IMR-90 (cell line): ENCODE results near the gene CLC. TPM values are rescaled to one million over a fixed set of nuclear protein-coding genes. Genes with fewer than 3 reads are reported as not detected.

ENCODE experiments used
- ATAC-seq: fragments of 200-7000 bp; cut with Tn5 transposase; 2 replicates; pipeline ENCODE4 v1.9.1; 2020; ENCODE audit warnings: low read depth, mild to moderate bottlenecking, moderate library complexity
- BruUV-seq: library from RNA; stranded (reverse); fragments of 400-500 nt; replicated peaks from 2 replicates; lab custom pipeline; 2021; lab: Mats Ljungman, UMichigan
- CTCF ChIA-PET: fragments of 300-600 bp; formaldehyde crosslinking; extraction: SDS; loops from one replicate; lab custom pipeline; 2021; ENCODE audit warnings: antibody characterized with exemption; lab: Yijun Ruan, JAX
- POLR2A ChIA-PET: fragments of 300-600 bp; sonication (Branson Sonifier 250); formaldehyde crosslinking; loops from one replicate; lab custom pipeline; 2022; ENCODE audit warnings: antibody characterized with exemption; ENCODE audit not compliant: unreplicated experiment; lab: Charles Lee
- DNase-seq: peaks from one replicate; pipeline ENCODE4 v3.0.0; 2013
- H2AFZ ChIP-seq: replicated peaks from 2 replicates; pipeline ENCODE3; 2013; ENCODE audit warnings: low read length, mild to moderate bottlenecking; ENCODE audit not compliant: poor library complexity
- H2AK5ac ChIP-seq: 2 replicates; pipeline ENCODE4 v1.6.1; 2013; ENCODE audit warnings: low read depth, low read length, inconsistent platforms
- H2AK9ac ChIP-seq: replicated peaks from 2 replicates; pipeline ENCODE3; 2013; ENCODE audit warnings: mild to moderate bottlenecking, low read depth, low read length, moderate library complexity; ENCODE audit not compliant: poor library complexity
- H2BK120ac ChIP-seq: 2 replicates; pipeline ENCODE4 v1.6.1; 2013; ENCODE audit warnings: low read depth, low read length, inconsistent platforms
- H2BK15ac ChIP-seq: 3 replicates; pipeline ENCODE4 v1.6.1; 2013; ENCODE audit warnings: low read depth, low read length, inconsistent platforms
- H2BK20ac ChIP-seq: 2 replicates; pipeline ENCODE4 v1.6.1; 2013; ENCODE audit warnings: low read depth, mild to moderate bottlenecking, inconsistent platforms, low read length, moderate library complexity
- H2BK5ac ChIP-seq: 2 replicates; pipeline ENCODE4 v1.6.1; 2013; ENCODE audit warnings: mild to moderate bottlenecking, low read depth, low read length, inconsistent platforms; ENCODE audit not compliant: poor library complexity, severe bottlenecking
- H3K14ac ChIP-seq: replicated peaks from 2 replicates; pipeline ENCODE4 v1.6.1; 2013; ENCODE audit warnings: low read depth, low read length, inconsistent platforms
- H3K18ac ChIP-seq: 2 replicates; pipeline ENCODE4 v1.6.1; 2013; ENCODE audit warnings: low read depth, low read length, control low read depth
- H3K23ac ChIP-seq: 2 replicates; pipeline ENCODE4 v1.6.1; 2013; ENCODE audit warnings: low read depth, low read length, inconsistent platforms
- H3K27ac ChIP-seq: 2 replicates; pipeline ENCODE4 v1.5.1; 2013; ENCODE audit warnings: mild to moderate bottlenecking, control low read depth, low read length; ENCODE audit not compliant: insufficient read depth
- H3K27me3 ChIP-seq: 2 replicates; pipeline ENCODE4 v1.6.1; 2013; ENCODE audit warnings: low read length; ENCODE audit not compliant: control insufficient read depth, insufficient read depth
- H3K36me3 ChIP-seq: 2 replicates; pipeline ENCODE4 v1.6.1; 2013; ENCODE audit warnings: low read length, mixed read lengths; ENCODE audit not compliant: control insufficient read depth, insufficient read depth
- H3K4ac ChIP-seq: 2 replicates; pipeline ENCODE4 v1.6.1; 2013; ENCODE audit warnings: low read depth, low read length, inconsistent platforms
- H3K4me1 ChIP-seq: 2 replicates; pipeline ENCODE4 v1.6.1; 2013; ENCODE audit warnings: low read length, mixed read lengths; ENCODE audit not compliant: control insufficient read depth, insufficient read depth
- H3K4me2 ChIP-seq: 2 replicates; pipeline ENCODE4 v1.6.1; 2013; ENCODE audit warnings: low read depth, mild to moderate bottlenecking, control low read depth, low read length, moderate library complexity
- H3K4me3 ChIP-seq: 2 replicates; pipeline ENCODE4 v1.5.1; 2013; ENCODE audit warnings: low read depth, mild to moderate bottlenecking, control low read depth, low read length, moderate library complexity; ENCODE audit not compliant: insufficient read depth
- H3K56ac ChIP-seq: 2 replicates; pipeline ENCODE4 v1.6.1; 2013; ENCODE audit warnings: low read length, inconsistent platforms; ENCODE audit not compliant: insufficient read depth; ENCODE audit errors: extremely low read depth
- H3K79me1 ChIP-seq, 2 experiments: 2 replicates each; pipeline ENCODE4 v1.6.1; 2013; ENCODE audit warnings: low read length in 2 of 2, inconsistent platforms in 1 of 2, low read depth in 1 of 2
- H3K9ac ChIP-seq: 2 replicates; pipeline ENCODE4 v1.6.1; 2013; ENCODE audit warnings: low read depth, low read length, control low read depth
- H3K9me1 ChIP-seq: 2 replicates; pipeline ENCODE4 v1.6.1; 2013; ENCODE audit warnings: low read length, inconsistent platforms; ENCODE audit not compliant: insufficient read depth
- H3K9me3 ChIP-seq: 2 replicates; pipeline ENCODE4 v1.6.1; 2013; ENCODE audit warnings: low read length; ENCODE audit not compliant: control insufficient read depth, insufficient read depth
- H4K20me1 ChIP-seq: 2 replicates; pipeline ENCODE4 v1.6.1; 2013; ENCODE audit warnings: low read length, inconsistent platforms; ENCODE audit not compliant: insufficient read depth
- H4K5ac ChIP-seq: 2 replicates; pipeline ENCODE4 v1.6.1; 2013; ENCODE audit warnings: mild to moderate bottlenecking, low read depth, low read length, control low read depth
- H4K8ac ChIP-seq, 2 experiments: 2 replicates each; pipeline ENCODE4 v1.6.1; 2013; ENCODE audit warnings: low read depth in 2 of 2, low read length in 2 of 2, control low read depth in 1 of 2, inconsistent platforms in 1 of 2
- H4K91ac ChIP-seq: 2 replicates; pipeline ENCODE4 v1.6.1; 2013; ENCODE audit warnings: low read depth, low read length, inconsistent platforms; ENCODE audit not compliant: insufficient read depth
- CEBPB ChIP-seq: IDR thresholded peaks from 2 replicates; pipeline ENCODE4 v1.6.1; 2012; ENCODE audit warnings: low read depth, low read length, improper control_type of control experiment
- ELK1 ChIP-seq: fragments of 150-350 bp; IDR thresholded peaks from 2 replicates; pipeline ENCODE4 v1.6.1; 2016; ENCODE audit warnings: low read depth, mild to moderate bottlenecking, low read length, moderate library complexity, borderline replicate concordance
- FOS ChIP-seq: fragments of 150-350 bp; IDR thresholded peaks from 2 replicates; pipeline ENCODE4 v1.6.1; 2016; ENCODE audit warnings: low read depth, low read length
- MAZ ChIP-seq: IDR thresholded peaks from 2 replicates; pipeline ENCODE4 v1.6.1; 2012; ENCODE audit warnings: low read depth, mild to moderate bottlenecking, low read length, improper control_type of control experiment, moderate library complexity, borderline replicate concordance
- MXI1 ChIP-seq: IDR thresholded peaks from 2 replicates; pipeline ENCODE4 v1.6.1; 2012; ENCODE audit warnings: low read depth, mild to moderate bottlenecking, low read length, moderate library complexity, borderline replicate concordance
- NFE2L2 ChIP-seq: fragments of 150-350 bp; IDR thresholded peaks from 2 replicates; pipeline ENCODE4 v1.6.1; 2016; ENCODE audit warnings: low read depth, mild to moderate bottlenecking, low read length
- POLR2A ChIP-seq: IDR thresholded peaks from 2 replicates; pipeline ENCODE4 v1.6.1; 2012; ENCODE audit warnings: mild to moderate bottlenecking, low read depth, low read length
- RAD21 ChIP-seq: IDR thresholded peaks from 2 replicates; pipeline ENCODE4 v1.6.1; 2012; ENCODE audit warnings: low read length, improper control_type of control experiment
- RFX5 ChIP-seq: IDR thresholded peaks from 2 replicates; pipeline ENCODE4 v1.8.0; 2012; ENCODE audit warnings: low read depth, mild to moderate bottlenecking, low read length, moderate library complexity
- SMC3 ChIP-seq: fragments of 150-350 bp; IDR thresholded peaks from 2 replicates; pipeline ENCODE4 v1.6.1; 2016; ENCODE audit warnings: low read depth, mild to moderate bottlenecking, antibody characterized with exemption, low read length, moderate library complexity
- USF2 ChIP-seq: fragments of 150-350 bp; IDR thresholded peaks from 2 replicates; pipeline ENCODE4 v1.6.1; 2017; ENCODE audit warnings: mild to moderate bottlenecking, antibody characterized with exemption, low read length, low read depth
- WGBS, 2 experiments: methylation state at CpG; one replicate each; pipeline versions ENCODE4 v1.1.5 to v1.1.7; 2013; ENCODE audit warnings: missing lambda C conversion rate in 2 of 2; ENCODE audit not compliant: insufficient read length in 1 of 2; ENCODE audit errors: extremely low coverage in 2 of 2; 5-methylcytosine and 5-hydroxymethylcytosine counted together
- dilution Hi-C: fragments of 300-500 bp; cut with HindIII; formaldehyde crosslinking; loops from one replicate; pipeline ENCODE4 v1.14.3; 2018; ENCODE audit warnings: low sequenced_read_pairs; ENCODE audit not compliant: unreplicated experiment
- in situ Hi-C: fragments of 300-500 bp; cut with MboI; formaldehyde crosslinking; loops from 3 replicates; pipeline ENCODE4 v1.14.3; 2019; ENCODE audit warnings: low sequenced_read_pairs, inconsistent platforms, mixed read lengths
- intact Hi-C: fragments of 100-400 bp; cut with micrococcal nuclease; formaldehyde crosslinking; loops from 2 replicates; pipeline ENCODE4 v1.10.0; 2022
- polyA plus RNA-seq, 3 experiments: library from polyadenylated mRNA; depleted of rRNA; stranded (reverse); fragments of >200 nt; gene quantifications; 2 replicates each; pipeline ENCODE4 v1.2.3, GENCODE V29; 2012; ENCODE audit warnings: low replicate concordance in 1 of 3
- total RNA-seq: library from RNA; depleted of rRNA; stranded (reverse); fragments of >200 nt; gene quantifications from 2 replicates; pipeline ENCODE4 v1.2.3, GENCODE V29; 2012

CLC gene
- total and polyA plus RNA-seq, 2 of the 4 experiments (the other 2 are of a cell fraction): not detected

GRCh38 chr19:39738814-39739213 lies 985 bp upstream of the CLC start:
- ATAC-seq: no peak
- Histone ChIP-seq H2BK5ac (no peak overlapping the region), H3K27me3 (no peaks in the 10 kb centered on the region), H2BK15ac (no peak overlapping the region), H3K18ac (no peak overlapping the region), H3K36me3 (no peaks in the 10 kb centered on the region), H2AK5ac (no peak overlapping the region), H3K9ac (no peak overlapping the region), H4K91ac (no peak overlapping the region), H2AFZ (no peak overlapping the region), H3K4me1 (no peaks in the 10 kb centered on the region), H3K23ac (no peak overlapping the region), H3K27ac (no peak overlapping the region), H3K79me1 (no peaks in the 10 kb centered on the region), H3K56ac (no peak overlapping the region), H3K14ac (no peak overlapping the region), H3K4ac (no peak overlapping the region), H3K9me3 (no peaks in the 10 kb centered on the region), H4K20me1 (no peaks in the 10 kb centered on the region), H2BK20ac (no peak overlapping the region), H3K9me1 (no peaks in the 10 kb centered on the region), H2AK9ac (no peak overlapping the region), H4K5ac (no peak overlapping the region), H3K4me2 (no peak overlapping the region), H3K4me3 (no peak overlapping the region), H4K8ac (no peak overlapping the region), H2BK120ac (no peak overlapping the region)
- no peak for DNase-seq
- ChIA-PET POLR2A (no interaction called here), CTCF (no interaction called here)
- BruUV-seq: no TSS peak
- in situ Hi-C loops: no loop called here
- no CpG with 5 or more reads among the region's 3 CpGs for WGBS, 2 experiments
- TF ChIP-seq NFE2L2 (no peak), MXI1 (no peak), SMC3 (no peak), RAD21 (no peak), CEBPB (no peak), ELK1 (no peak), USF2 (no peak), RFX5 (no peak), FOS (no peak), MAZ (no peak), POLR2A (no peak)
- intact Hi-C loops: no loop called here
- dilution Hi-C loops: no loop called here
